ENCODE measurements around the gene ZNF12.

Gene ZNF12

DNA sequence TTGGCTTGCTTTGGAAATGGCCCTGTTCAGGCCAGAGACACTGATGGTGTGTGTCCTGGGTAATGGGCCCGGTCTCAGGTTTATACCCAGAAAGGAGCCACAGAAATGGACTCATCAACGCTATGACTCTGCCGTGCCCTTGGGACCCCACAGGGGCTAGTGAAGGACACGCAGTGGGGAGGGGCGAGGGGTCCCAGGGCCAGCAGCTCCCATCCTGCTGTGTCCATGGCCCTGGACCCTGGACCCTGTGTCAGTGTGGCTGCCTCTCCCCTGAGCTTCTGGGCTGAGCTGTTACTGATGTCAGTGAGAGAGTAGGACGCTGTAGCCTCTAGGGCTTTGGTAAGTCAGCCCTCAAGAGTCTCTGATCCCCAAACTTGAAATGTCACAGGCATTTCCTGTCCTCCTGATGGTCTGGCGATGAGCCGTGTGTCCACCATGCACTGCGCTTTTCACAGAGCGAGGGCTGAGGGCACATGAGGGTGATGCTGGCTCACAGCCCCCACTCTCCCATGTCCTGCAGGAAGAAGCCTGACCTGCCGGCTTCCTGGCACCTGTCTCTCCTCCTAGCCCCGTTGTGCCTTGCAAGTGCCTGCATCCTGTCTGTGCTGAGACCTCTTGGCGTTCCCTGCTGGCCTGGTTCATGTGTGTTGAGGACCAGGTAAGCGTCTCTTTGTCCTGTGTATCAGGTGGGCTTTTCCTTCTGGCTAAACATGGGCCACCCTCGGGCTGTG lies 65.3 kb downstream of the ZNF12 start:
- TF ChIP-seq EGR1 (IDR thresholded peaks at IDR 0.05) (no peak), TEAD4 (IDR thresholded peaks at IDR 0.05) (no peak), EP300 (IDR thresholded peaks at IDR 0.05; ENCODE audit: borderline replicate concordance) (no peak), YY1 (IDR thresholded peaks at IDR 0.05; ENCODE audit: low read depth) (no peak), CEBPB (IDR thresholded peaks at IDR 0.05) (no peak), NFIC (IDR thresholded peaks at IDR 0.05) (no peak), ZBTB7A (IDR thresholded peaks at IDR 0.05; ENCODE audit: low read depth) (no peak), FOXM1 (IDR thresholded peaks at IDR 0.05; ENCODE audit: borderline replicate concordance, low read depth) (no peak), CREB1 (IDR thresholded peaks at IDR 0.05; ENCODE audit: low read depth) (no peak), TAF1 (IDR thresholded peaks at IDR 0.05; ENCODE audit: low read depth) (no peak), TCF12 (IDR thresholded peaks at IDR 0.05; ENCODE audit: low read depth) (no peak)
- TF ChIP-seq, protein P1, sequence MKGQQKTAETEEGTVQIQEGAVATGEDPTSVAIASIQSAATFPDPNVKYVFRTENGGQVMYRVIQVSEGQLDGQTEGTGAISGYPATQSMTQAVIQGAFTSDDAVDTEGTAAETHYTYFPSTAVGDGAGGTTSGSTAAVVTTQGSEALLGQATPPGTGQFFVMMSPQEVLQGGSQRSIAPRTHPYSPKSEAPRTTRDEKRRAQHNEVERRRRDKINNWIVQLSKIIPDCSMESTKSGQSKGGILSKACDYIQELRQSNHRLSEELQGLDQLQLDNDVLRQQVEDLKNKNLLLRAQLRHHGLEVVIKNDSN (IDR thresholded peaks at IDR 0.05): no peak
- TF ChIP-seq, protein P2, sequence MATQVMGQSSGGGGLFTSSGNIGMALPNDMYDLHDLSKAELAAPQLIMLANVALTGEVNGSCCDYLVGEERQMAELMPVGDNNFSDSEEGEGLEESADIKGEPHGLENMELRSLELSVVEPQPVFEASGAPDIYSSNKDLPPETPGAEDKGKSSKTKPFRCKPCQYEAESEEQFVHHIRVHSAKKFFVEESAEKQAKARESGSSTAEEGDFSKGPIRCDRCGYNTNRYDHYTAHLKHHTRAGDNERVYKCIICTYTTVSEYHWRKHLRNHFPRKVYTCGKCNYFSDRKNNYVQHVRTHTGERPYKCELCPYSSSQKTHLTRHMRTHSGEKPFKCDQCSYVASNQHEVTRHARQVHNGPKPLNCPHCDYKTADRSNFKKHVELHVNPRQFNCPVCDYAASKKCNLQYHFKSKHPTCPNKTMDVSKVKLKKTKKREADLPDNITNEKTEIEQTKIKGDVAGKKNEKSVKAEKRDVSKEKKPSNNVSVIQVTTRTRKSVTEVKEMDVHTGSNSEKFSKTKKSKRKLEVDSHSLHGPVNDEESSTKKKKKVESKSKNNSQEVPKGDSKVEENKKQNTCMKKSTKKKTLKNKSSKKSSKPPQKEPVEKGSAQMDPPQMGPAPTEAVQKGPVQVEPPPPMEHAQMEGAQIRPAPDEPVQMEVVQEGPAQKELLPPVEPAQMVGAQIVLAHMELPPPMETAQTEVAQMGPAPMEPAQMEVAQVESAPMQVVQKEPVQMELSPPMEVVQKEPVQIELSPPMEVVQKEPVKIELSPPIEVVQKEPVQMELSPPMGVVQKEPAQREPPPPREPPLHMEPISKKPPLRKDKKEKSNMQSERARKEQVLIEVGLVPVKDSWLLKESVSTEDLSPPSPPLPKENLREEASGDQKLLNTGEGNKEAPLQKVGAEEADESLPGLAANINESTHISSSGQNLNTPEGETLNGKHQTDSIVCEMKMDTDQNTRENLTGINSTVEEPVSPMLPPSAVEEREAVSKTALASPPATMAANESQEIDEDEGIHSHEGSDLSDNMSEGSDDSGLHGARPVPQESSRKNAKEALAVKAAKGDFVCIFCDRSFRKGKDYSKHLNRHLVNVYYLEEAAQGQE (IDR thresholded peaks at IDR 0.05; ENCODE audit: low read depth): no peak
- TF ChIP-seq, protein P3, sequence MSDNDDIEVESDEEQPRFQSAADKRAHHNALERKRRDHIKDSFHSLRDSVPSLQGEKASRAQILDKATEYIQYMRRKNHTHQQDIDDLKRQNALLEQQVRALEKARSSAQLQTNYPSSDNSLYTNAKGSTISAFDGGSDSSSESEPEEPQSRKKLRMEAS (IDR thresholded peaks at IDR 0.05): no peak

DNA sequence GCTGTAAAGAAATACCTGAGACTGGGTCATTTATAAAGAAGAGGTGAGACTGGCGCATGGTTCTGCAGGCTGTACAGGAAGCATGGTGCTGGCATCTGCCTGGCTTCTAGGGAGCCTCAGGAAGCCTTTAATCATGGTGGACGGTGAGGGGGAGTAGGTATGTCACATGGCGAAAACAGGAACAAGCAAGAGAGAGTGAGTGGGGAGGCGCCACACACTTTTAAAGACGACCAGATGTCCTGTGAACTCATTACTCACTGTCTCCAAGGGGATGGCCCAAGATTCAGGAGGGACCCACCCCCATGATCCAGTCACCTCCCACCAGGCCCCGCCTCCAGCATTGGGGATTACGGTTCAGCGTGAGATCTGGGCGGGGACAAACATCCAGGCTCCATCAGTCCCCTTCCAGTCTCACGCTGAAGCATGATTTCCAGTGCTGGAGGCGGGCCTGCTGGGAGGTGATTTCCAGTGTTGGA lies 66.5 kb downstream of the ZNF12 start:
- TF ChIP-seq, protein P1 (IDR thresholded peaks at IDR 0.05): 0 out of 2 replicates have a peak, but pooled peaks have one; percentile 14
- TF ChIP-seq TEAD4 (IDR thresholded peaks at IDR 0.05): no peak

DNA sequence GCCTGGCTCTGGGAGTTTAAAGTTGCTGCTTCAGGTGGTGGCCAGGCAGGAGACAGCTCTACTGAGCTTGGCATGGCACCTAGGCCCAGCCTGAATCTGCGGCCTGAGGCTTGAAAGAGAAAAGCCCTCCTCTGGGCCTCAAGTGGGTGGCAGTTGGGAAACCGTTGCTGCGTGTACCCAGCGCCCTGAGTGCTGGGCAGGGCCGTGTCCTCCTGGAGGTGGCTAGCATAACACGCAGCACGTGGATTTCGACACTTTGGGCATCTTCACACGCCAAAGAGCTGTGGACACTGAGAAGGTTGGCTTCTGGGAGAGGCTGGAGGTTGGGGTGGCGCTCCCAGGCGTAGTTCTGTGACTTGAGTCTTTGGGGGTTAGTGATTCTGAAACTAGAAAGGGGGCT lies 67.1 kb downstream of the ZNF12 start:
- TF ChIP-seq RAD21 (IDR thresholded peaks at IDR 0.05; ENCODE audit: low read depth): no peak
- TF ChIP-seq EP300 (IDR thresholded peaks at IDR 0.05; ENCODE audit: borderline replicate concordance): no peak
- TF ChIP-seq, protein P3 (IDR thresholded peaks at IDR 0.05): no peak
- TF ChIP-seq TAF1 (IDR thresholded peaks at IDR 0.05; ENCODE audit: low read depth): no peak
- TF ChIP-seq FOXM1 (IDR thresholded peaks at IDR 0.05; ENCODE audit: borderline replicate concordance, low read depth): no peak
- TF ChIP-seq TCF12 (IDR thresholded peaks at IDR 0.05; ENCODE audit: low read depth): no peak
- TF ChIP-seq, protein P1 (IDR thresholded peaks at IDR 0.05): no peak
- TF ChIP-seq EGR1 (IDR thresholded peaks at IDR 0.05): no peak
- no peak for TF ChIP-seq ZBTB7A (IDR thresholded peaks at IDR 0.05; ENCODE audit: low read depth)
- TF ChIP-seq CREB1 (IDR thresholded peaks at IDR 0.05; ENCODE audit: low read depth): no peak
- TF ChIP-seq TEAD4 (IDR thresholded peaks at IDR 0.05): no peak
- TF ChIP-seq CEBPB (IDR thresholded peaks at IDR 0.05): no peak
- no peak for TF ChIP-seq YY1 (IDR thresholded peaks at IDR 0.05; ENCODE audit: low read depth)
- no peak for TF ChIP-seq NFIC (IDR thresholded peaks at IDR 0.05)

DNA sequence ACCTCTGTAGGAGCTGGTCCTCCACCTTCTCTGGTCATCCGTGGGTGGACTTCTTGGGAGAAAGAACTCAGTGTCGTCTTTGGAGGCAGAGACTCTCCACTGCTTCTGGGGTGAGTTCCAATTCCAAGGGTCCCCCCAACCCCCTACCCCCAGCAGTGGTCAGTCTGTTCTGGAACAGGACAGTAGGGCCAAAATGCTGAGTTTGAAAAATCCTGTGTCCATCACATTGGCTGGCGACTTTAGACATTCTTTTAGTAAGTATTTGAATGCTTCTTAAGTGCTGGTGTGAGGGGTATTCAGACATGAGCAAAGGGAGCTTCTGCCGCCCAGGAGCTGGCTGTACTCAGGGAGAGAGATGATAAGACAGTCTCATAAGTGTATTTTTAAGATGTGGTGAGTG lies 67.7 kb downstream of the ZNF12 start:
- TF ChIP-seq CEBPB (IDR thresholded peaks at IDR 0.05) (no peak), TAF1 (IDR thresholded peaks at IDR 0.05; ENCODE audit: low read depth) (no peak), FOXM1 (IDR thresholded peaks at IDR 0.05; ENCODE audit: borderline replicate concordance, low read depth) (no peak), NFIC (IDR thresholded peaks at IDR 0.05) (no peak), YY1 (IDR thresholded peaks at IDR 0.05; ENCODE audit: low read depth) (no peak), ZBTB7A (IDR thresholded peaks at IDR 0.05; ENCODE audit: low read depth) (no peak), EGR1 (IDR thresholded peaks at IDR 0.05) (no peak), CREB1 (IDR thresholded peaks at IDR 0.05; ENCODE audit: low read depth) (no peak), RAD21 (IDR thresholded peaks at IDR 0.05; ENCODE audit: low read depth) (no peak)
- TF ChIP-seq, protein P2 (IDR thresholded peaks at IDR 0.05; ENCODE audit: low read depth): no peak
- TF ChIP-seq, protein P1 (IDR thresholded peaks at IDR 0.05): no peak

All from Ishikawa (cell line).